ENCODE data around the gene PID1. TPM values are rescaled to one million over a fixed set of nuclear protein-coding genes. Genes with fewer than 3 reads are reported as not detected.

Gene PID1
- total RNA-seq, 1 experiment from 2014 or later, result 0.15 TPM

- ChIA-PET RAD21 (ENCODE audit: low non-redundant PET in 1 of 2, low total read pairs in 2 of 2, uncharacterized antibody in 2 of 2, unreplicated experiment in 2 of 2) (no interaction called here), POLR2A (no interaction called here), CTCF (no interaction called here)
- Histone ChIP-seq H3K9me3 (ENCODE audit: control insufficient read depth in 1 of 2, insufficient read depth in 1 of 2, low read depth in 1 of 2, low read length in 2 of 2) (no peaks in the 10 kb centered on the region), H2AFZ (ENCODE audit: low read depth, low read length, poor library complexity, severe bottlenecking) (no peak overlapping the region), H3K4me3 (replicated peaks in 1 of 2; ENCODE audit: low read depth in 1 of 2, low read length in 2 of 2) (no peak overlapping the region), H3K9me2 (ENCODE audit: insufficient read depth) (no peaks in the 10 kb centered on the region), H3K4me2 (ENCODE audit: low read length) (no peak overlapping the region), H3K79me2 (ENCODE audit: insufficient read depth, low read length) (no peaks in the 10 kb centered on the region), H3K9ac (ENCODE audit: low read length) (no peak overlapping the region), H3K27me3 (ENCODE audit: insufficient read depth, low read length) (no peaks in the 10 kb centered on the region), H3K36me3 (ENCODE audit: control insufficient read depth in 1 of 2, insufficient read depth in 2 of 2, low read length in 2 of 2) (no peaks in the 10 kb centered on the region), H3K4me1 (ENCODE audit: control insufficient read depth in 1 of 2, insufficient read depth in 2 of 2, low read length in 2 of 2) (no peaks in the 10 kb centered on the region), H3K27ac (ENCODE audit: low read depth, low read length) (no peak overlapping the region), H4K20me1 (ENCODE audit: insufficient read depth) (no peaks in the 10 kb centered on the region)
- DNase-seq (ENCODE audit: low read depth, low spot score), result no peak
- intact Hi-C loops (cut with micrococcal nuclease), result no loop called here
- TF ChIP-seq EZH2phosphoT487 (IDR thresholded peaks at IDR 0.05; ENCODE audit: borderline replicate concordance) (no peak), CTCF (IDR thresholded peaks at IDR 0.05 in 2 of 3, conservative IDR thresholded peaks at IDR 0.05 in 1 of 3; ENCODE audit: borderline replicate concordance in 1 of 3, insufficient read depth in 1 of 3, low read depth in 2 of 3, low read length in 2 of 3) (no peak), ZBTB33 (IDR thresholded peaks at IDR 0.05; ENCODE audit: extremely low read depth, insufficient replicate concordance, low read length) (no peak), ATF3 (IDR thresholded peaks at IDR 0.05) (no peak), ELF1 (IDR thresholded peaks at IDR 0.05; ENCODE audit: borderline replicate concordance, low read depth) (no peak), MAX (IDR thresholded peaks at IDR 0.05) (no peak), POLR2AphosphoS5 (IDR thresholded peaks at IDR 0.05; ENCODE audit: low read depth, low read length) (no peak), EZH2 (IDR thresholded peaks at IDR 0.05) (no peak), FOSL1 (IDR thresholded peaks at IDR 0.05; ENCODE audit: low read depth) (no peak), SRF (IDR thresholded peaks at IDR 0.05; ENCODE audit: low read depth) (no peak), REST (IDR thresholded peaks at IDR 0.05; ENCODE audit: low read depth) (no peak), JUND (IDR thresholded peaks at IDR 0.05) (no peak), EGR1 (IDR thresholded peaks at IDR 0.05; ENCODE audit: low read depth) (no peak), ZFX (IDR thresholded peaks at IDR 0.05) (no peak), ZNF274 (IDR thresholded peaks at IDR 0.05; ENCODE audit: low read depth, low read length) (no peak), SIN3A (IDR thresholded peaks at IDR 0.05; ENCODE audit: low read depth) (no peak), CEBPB (IDR thresholded peaks at IDR 0.05; ENCODE audit: low read depth) (no peak)
- no peak for ATAC-seq
- BruUV-seq (replicated peaks), result no TSS peak
Measured at GRCh38 chr2:229169751-229170150, 101.3 kb downstream of the PID1 start.

All from HCT116 (cell line).